Measurements from ENCODE around the gene CHAF1A. TPM values are rescaled to one million over a fixed set of nuclear protein-coding genes. Genes with fewer than 3 reads are reported as not detected.

The CHAF1A gene
- total and polyA plus RNA-seq, 2 of the 8 experiments (the other 6 are each of a cell fraction or from before 2014, with no cell fraction given), result 122 to 147 TPM

DNA sequence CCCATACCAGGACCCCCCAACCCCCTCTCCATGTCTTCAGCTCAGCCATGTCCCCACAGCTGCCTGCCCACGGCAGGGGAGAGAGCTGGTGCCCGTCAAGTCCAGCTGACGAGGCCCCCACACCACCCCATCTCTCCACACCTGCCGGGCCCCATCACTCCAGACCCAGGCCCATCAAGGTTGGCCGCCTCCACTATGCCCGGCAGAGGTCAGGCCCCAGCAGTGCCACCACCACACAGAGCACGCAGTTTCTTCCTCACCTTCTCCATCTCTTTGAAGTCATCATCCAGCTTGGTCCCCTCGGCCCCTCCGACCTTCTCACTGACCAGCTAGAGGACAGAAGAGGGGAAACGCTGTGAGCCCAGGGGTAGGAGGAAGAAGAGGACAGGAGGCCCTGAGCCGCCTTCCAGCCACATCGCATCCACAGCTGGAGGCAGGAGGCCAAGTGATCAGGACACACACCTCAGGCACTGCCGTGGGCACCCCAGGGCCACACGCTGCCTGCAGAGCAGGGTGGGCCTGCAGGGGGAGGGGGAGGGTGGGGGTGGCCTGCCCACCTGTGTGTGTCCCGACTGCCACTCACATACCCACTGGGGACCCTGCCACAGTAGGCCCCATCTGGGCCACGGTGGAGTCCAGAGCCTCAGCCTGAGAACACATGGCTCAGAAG, 35.6 kb upstream of the CHAF1A start (continued):
- TF ChIP-seq, protein P1, sequence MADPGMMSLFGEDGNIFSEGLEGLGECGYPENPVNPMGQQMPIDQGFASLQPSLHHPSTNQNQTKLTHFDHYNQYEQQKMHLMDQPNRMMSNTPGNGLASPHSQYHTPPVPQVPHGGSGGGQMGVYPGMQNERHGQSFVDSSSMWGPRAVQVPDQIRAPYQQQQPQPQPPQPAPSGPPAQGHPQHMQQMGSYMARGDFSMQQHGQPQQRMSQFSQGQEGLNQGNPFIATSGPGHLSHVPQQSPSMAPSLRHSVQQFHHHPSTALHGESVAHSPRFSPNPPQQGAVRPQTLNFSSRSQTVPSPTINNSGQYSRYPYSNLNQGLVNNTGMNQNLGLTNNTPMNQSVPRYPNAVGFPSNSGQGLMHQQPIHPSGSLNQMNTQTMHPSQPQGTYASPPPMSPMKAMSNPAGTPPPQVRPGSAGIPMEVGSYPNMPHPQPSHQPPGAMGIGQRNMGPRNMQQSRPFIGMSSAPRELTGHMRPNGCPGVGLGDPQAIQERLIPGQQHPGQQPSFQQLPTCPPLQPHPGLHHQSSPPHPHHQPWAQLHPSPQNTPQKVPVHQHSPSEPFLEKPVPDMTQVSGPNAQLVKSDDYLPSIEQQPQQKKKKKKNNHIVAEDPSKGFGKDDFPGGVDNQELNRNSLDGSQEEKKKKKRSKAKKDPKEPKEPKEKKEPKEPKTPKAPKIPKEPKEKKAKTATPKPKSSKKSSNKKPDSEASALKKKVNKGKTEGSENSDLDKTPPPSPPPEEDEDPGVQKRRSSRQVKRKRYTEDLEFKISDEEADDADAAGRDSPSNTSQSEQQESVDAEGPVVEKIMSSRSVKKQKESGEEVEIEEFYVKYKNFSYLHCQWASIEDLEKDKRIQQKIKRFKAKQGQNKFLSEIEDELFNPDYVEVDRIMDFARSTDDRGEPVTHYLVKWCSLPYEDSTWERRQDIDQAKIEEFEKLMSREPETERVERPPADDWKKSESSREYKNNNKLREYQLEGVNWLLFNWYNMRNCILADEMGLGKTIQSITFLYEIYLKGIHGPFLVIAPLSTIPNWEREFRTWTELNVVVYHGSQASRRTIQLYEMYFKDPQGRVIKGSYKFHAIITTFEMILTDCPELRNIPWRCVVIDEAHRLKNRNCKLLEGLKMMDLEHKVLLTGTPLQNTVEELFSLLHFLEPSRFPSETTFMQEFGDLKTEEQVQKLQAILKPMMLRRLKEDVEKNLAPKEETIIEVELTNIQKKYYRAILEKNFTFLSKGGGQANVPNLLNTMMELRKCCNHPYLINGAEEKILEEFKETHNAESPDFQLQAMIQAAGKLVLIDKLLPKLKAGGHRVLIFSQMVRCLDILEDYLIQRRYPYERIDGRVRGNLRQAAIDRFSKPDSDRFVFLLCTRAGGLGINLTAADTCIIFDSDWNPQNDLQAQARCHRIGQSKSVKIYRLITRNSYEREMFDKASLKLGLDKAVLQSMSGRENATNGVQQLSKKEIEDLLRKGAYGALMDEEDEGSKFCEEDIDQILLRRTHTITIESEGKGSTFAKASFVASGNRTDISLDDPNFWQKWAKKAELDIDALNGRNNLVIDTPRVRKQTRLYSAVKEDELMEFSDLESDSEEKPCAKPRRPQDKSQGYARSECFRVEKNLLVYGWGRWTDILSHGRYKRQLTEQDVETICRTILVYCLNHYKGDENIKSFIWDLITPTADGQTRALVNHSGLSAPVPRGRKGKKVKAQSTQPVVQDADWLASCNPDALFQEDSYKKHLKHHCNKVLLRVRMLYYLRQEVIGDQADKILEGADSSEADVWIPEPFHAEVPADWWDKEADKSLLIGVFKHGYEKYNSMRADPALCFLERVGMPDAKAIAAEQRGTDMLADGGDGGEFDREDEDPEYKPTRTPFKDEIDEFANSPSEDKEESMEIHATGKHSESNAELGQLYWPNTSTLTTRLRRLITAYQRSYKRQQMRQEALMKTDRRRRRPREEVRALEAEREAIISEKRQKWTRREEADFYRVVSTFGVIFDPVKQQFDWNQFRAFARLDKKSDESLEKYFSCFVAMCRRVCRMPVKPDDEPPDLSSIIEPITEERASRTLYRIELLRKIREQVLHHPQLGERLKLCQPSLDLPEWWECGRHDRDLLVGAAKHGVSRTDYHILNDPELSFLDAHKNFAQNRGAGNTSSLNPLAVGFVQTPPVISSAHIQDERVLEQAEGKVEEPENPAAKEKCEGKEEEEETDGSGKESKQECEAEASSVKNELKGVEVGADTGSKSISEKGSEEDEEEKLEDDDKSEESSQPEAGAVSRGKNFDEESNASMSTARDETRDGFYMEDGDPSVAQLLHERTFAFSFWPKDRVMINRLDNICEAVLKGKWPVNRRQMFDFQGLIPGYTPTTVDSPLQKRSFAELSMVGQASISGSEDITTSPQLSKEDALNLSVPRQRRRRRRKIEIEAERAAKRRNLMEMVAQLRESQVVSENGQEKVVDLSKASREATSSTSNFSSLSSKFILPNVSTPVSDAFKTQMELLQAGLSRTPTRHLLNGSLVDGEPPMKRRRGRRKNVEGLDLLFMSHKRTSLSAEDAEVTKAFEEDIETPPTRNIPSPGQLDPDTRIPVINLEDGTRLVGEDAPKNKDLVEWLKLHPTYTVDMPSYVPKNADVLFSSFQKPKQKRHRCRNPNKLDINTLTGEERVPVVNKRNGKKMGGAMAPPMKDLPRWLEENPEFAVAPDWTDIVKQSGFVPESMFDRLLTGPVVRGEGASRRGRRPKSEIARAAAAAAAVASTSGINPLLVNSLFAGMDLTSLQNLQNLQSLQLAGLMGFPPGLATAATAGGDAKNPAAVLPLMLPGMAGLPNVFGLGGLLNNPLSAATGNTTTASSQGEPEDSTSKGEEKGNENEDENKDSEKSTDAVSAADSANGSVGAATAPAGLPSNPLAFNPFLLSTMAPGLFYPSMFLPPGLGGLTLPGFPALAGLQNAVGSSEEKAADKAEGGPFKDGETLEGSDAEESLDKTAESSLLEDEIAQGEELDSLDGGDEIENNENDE (IDR thresholded peaks at IDR 0.05; ENCODE audit: insufficient replicate concordance, low read length), result no peak
- TF ChIP-seq KDM5A (IDR thresholded peaks at IDR 0.05; ENCODE audit: low read length) (no peak), SP1 (IDR thresholded peaks at IDR 0.05; ENCODE audit: low read depth, low read length) (no peak)
